ENCODE measurements around the gene CLCF1.

DNA sequence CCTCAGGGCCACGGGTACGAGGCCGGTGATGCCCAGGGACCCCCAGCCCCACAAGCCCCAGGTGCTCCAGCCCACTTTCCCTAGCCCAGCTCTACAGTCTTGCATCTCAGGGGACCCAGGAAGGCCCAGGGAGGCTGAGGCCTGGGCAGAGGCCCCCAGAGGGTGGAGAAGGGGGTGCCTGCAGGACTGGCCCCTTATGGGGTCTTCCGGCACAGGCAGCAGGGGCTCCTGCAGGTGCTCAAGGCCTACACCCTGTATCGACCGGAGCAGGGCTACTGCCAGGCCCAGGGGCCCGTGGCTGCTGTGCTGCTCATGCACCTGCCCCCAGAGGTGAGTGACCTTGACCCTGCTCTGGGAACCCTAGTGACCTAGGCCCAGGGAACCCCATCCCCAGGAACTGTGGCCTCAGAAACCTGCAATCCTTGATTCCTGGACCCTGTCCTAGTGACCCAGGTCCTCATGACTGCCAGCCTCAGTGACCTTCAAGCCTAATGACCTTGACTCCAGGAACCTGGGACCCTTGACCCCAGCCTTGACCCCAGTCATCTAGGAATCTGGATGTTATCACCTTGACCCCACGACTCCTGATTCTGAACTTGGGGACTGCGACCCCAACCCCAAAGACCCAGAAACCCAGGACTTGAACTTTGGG lies 32.4 kb upstream of the CLCF1 start:
- TF ChIP-seq, protein P1, sequence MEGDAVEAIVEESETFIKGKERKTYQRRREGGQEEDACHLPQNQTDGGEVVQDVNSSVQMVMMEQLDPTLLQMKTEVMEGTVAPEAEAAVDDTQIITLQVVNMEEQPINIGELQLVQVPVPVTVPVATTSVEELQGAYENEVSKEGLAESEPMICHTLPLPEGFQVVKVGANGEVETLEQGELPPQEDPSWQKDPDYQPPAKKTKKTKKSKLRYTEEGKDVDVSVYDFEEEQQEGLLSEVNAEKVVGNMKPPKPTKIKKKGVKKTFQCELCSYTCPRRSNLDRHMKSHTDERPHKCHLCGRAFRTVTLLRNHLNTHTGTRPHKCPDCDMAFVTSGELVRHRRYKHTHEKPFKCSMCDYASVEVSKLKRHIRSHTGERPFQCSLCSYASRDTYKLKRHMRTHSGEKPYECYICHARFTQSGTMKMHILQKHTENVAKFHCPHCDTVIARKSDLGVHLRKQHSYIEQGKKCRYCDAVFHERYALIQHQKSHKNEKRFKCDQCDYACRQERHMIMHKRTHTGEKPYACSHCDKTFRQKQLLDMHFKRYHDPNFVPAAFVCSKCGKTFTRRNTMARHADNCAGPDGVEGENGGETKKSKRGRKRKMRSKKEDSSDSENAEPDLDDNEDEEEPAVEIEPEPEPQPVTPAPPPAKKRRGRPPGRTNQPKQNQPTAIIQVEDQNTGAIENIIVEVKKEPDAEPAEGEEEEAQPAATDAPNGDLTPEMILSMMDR (IDR thresholded peaks at IDR 0.05): no peak
- no peak for TF ChIP-seq POLR2AphosphoS5 (IDR thresholded peaks at IDR 0.05)

Data from stomach (tissue), 4 donors.